CD4-positive, alpha-beta T cell treated with Interleukin-15 for 1 hour (primary cell): ENCODE data around the gene CASD1.

Source experiments
- DNase-seq: peaks from one replicate; pipeline ENCODE4 v3.0.0-alpha.2; 2020

CASD1 gene

GRCh38 chr7:94509264-94509886 is at the start of gene CASD1:
CASD1 (plus strand) TSS chr7:94509809; CDS start chr7:94510085, 276 bp downstream.
- peak; percentile 68 for DNase-seq

- no peak for DNase-seq
Measured at GRCh38 chr7:94466516-94466915, 43.1 kb upstream of the CASD1 start.

GRCh38 chr7:94471604-94472003 is 38.0 kb upstream of the CASD1 start:
- DNase-seq: no peak

- DNase-seq: no peak
Measured at GRCh38 chr7:94472608-94473007, 37.0 kb upstream of the CASD1 start.

GRCh38 chr7:94476251-94476840 is 33.3 kb upstream of the CASD1 start:
- no peak for DNase-seq

- DNase-seq: no peak
Measured at GRCh38 chr7:94477878-94478277, 31.7 kb upstream of the CASD1 start.

- no peak for DNase-seq
Measured at GRCh38 chr7:94478648-94479214, 30.9 kb upstream of the CASD1 start.

GRCh38 chr7:94481279-94481678 is 28.3 kb upstream of the CASD1 start:
- DNase-seq: no peak

- DNase-seq: no peak
Measured at GRCh38 chr7:94482796-94483195, 26.8 kb upstream of the CASD1 start.

- no peak for DNase-seq
Measured at GRCh38 chr7:94483843-94484242, 25.8 kb upstream of the CASD1 start.

GRCh38 chr7:94486216-94486615 is 23.4 kb upstream of the CASD1 start:
- DNase-seq: no peak

GRCh38 chr7:94491410-94491809 is 18.2 kb upstream of the CASD1 start:
- DNase-seq: no peak

GRCh38 chr7:94492601-94493000 is 17.0 kb upstream of the CASD1 start:
- no peak for DNase-seq

- DNase-seq: no peak
Measured at GRCh38 chr7:94497874-94498670, 11.5 kb upstream of the CASD1 start.

- DNase-seq: no peak
Measured at GRCh38 chr7:94498918-94499317, 10.7 kb upstream of the CASD1 start.

- DNase-seq: no peak
Measured at GRCh38 chr7:94507462-94507861, 2.1 kb upstream of the CASD1 start.

- DNase-seq: no peak
Measured at GRCh38 chr7:94507962-94508361, 1.6 kb upstream of the CASD1 start.

- peak; percentile 70 for DNase-seq
Measured at GRCh38 chr7:94509887-94510581, 425 bp downstream of the CASD1 start.

- DNase-seq: peak; percentile 20
Measured at GRCh38 chr7:94510582-94511496, 1.2 kb downstream of the CASD1 start.

- DNase-seq: no peak
Measured at GRCh38 chr7:94511718-94512117, 2.1 kb downstream of the CASD1 start.

GRCh38 chr7:94512735-94513564 is 3.3 kb downstream of the CASD1 start:
- no peak for DNase-seq
